GM23338 (cell line): ENCODE data around the gene CKM. TPM values are rescaled to one million over a fixed set of nuclear protein-coding genes. Genes with fewer than 3 reads are reported as not detected.

Source experiments
- ATAC-seq: fragments of 200-7000 bp; cut with Tn5 transposase; 3 replicates; pipeline ENCODE4 v1.9.1; 2020
- DNase-seq: peaks from one replicate; pipeline ENCODE4 v3.0.0-alpha.2; 2015; ENCODE audit warnings: low spot score
- H2AFZ ChIP-seq: fragments of 200-600 bp; sonication (generic); 2 replicates; pipeline ENCODE4 v1.8.0; 2016; ENCODE audit warnings: antibody characterized with exemption, mild to moderate bottlenecking, moderate library complexity
- H3F3A ChIP-seq: fragments of 200-600 bp; sonication (generic); replicated peaks from 2 replicates; pipeline ENCODE4 v1.8.0; 2017; ENCODE audit warnings: antibody characterized with exemption, mixed run types, low read depth
- H3K27ac ChIP-seq: fragments of 200-600 bp; sonication (generic); 2 replicates; pipeline ENCODE4 v1.6.1; 2016; ENCODE audit warnings: low read depth
- H3K27me3 ChIP-seq: fragments of 200-600 bp; sonication (generic); 2 replicates; pipeline ENCODE4 v1.8.0; 2016; ENCODE audit warnings: mild to moderate bottlenecking, mixed run types, moderate library complexity; ENCODE audit not compliant: insufficient read depth
- H3K36me3 ChIP-seq: fragments of 200-600 bp; sonication (generic); 2 replicates; pipeline ENCODE4 v1.8.0; 2016; ENCODE audit warnings: mild to moderate bottlenecking; ENCODE audit not compliant: insufficient read depth
- H3K4me1 ChIP-seq: fragments of 200-600 bp; sonication (generic); 2 replicates; pipeline ENCODE4 v1.8.0; 2016; ENCODE audit warnings: mild to moderate bottlenecking, moderate library complexity; ENCODE audit not compliant: insufficient read depth
- H3K4me2 ChIP-seq: fragments of 200-600 bp; sonication (generic); 2 replicates; pipeline ENCODE4 v1.7.1; 2017; ENCODE audit warnings: mixed run types
- H3K4me3 ChIP-seq: fragments of 200-600 bp; sonication (generic); 2 replicates; pipeline ENCODE4 v1.6.1; 2016; ENCODE audit warnings: mixed run types
- H3K79me2 ChIP-seq: fragments of 200-600 bp; sonication (generic); replicated peaks from 2 replicates; pipeline ENCODE4 v1.8.0; 2017; ENCODE audit warnings: mild to moderate bottlenecking; ENCODE audit not compliant: insufficient read depth
- H3K9me2 ChIP-seq: fragments of 200-600 bp; sonication (generic); 2 replicates; pipeline ENCODE4 v1.8.0; 2017; ENCODE audit not compliant: insufficient read depth
- H4K20me1 ChIP-seq: fragments of 200-600 bp; sonication (generic); replicated peaks from 2 replicates; pipeline ENCODE4 v1.8.0; 2017; ENCODE audit warnings: mild to moderate bottlenecking; ENCODE audit not compliant: insufficient read depth
- H3K27ac Mint-ChIP-seq: 2 replicates; pipeline ENCODE4 v1.8.0; 2020; ENCODE audit warnings: inconsistent platforms, mild to moderate bottlenecking, moderate library complexity, mixed read lengths
- H3K27me3 Mint-ChIP-seq: 3 replicates; pipeline ENCODE4 v1.8.0; 2022; ENCODE audit warnings: low read depth, mild to moderate bottlenecking, moderate library complexity, mixed read lengths, inconsistent platforms; ENCODE audit not compliant: insufficient read depth, poor library complexity
- H3K36me3 Mint-ChIP-seq: 3 replicates; pipeline ENCODE4 v1.8.0; 2021; ENCODE audit warnings: low read depth, mild to moderate bottlenecking, inconsistent platforms, moderate library complexity, mixed read lengths
- H3K4me1 Mint-ChIP-seq: 3 replicates; pipeline ENCODE4 v1.8.0; 2020; ENCODE audit warnings: mild to moderate bottlenecking, inconsistent platforms, mixed read lengths
- H3K4me3 Mint-ChIP-seq: 3 replicates; pipeline ENCODE4 v1.8.0; 2021; ENCODE audit warnings: moderate library complexity, mild to moderate bottlenecking, inconsistent platforms, mixed read lengths
- H3K9me3 Mint-ChIP-seq: 3 replicates; pipeline ENCODE4 v1.8.0; 2020; ENCODE audit warnings: moderate library complexity, mild to moderate bottlenecking, inconsistent platforms, mixed read lengths
- STAT1 ChIP-seq: IDR thresholded peaks from one replicate; pipeline ENCODE4 v1.6.1; 2016; ENCODE audit warnings: antibody characterized with exemption; ENCODE audit not compliant: unreplicated experiment
- ZNF331 ChIP-seq: fragments of 250-450 bp; sonication (Bioruptor Pico); IDR thresholded peaks from 2 replicates; pipeline ENCODE4 v1.5.0; 2020; ENCODE audit warnings: low read depth, mild to moderate bottlenecking, moderate library complexity
- polyA plus RNA-seq: library from polyadenylated mRNA; unstranded; fragments of >200 nt; fragmentation: Nextera tagmentation; extraction: Ambion mirVana; gene quantifications from 2 replicates; pipeline ENCODE4 v1.2.1, GENCODE V29; 2016
- total RNA-seq: library from RNA; depleted of rRNA; stranded (reverse); fragments of >200 nt; shearing (Covaris generic); gene quantifications from 2 replicates; pipeline ENCODE4 v1.2.3, GENCODE V29; 2014
- TF ChIP-seq, protein P1 (sequence below), 2 experiments: fragments of 200-600 bp in 1 of 2; sonication (generic) in 1 of 2; conservative IDR thresholded peaks; 2 replicates each; pipeline versions ENCODE4 v1.5.1 to v1.6.1; 2016 to 2017; ENCODE audit warnings: antibody characterized with exemption in 2 of 2, low read depth in 2 of 2, mild to moderate bottlenecking in 2 of 2, moderate library complexity in 1 of 2
- TF ChIP-seq, protein P2 (sequence below): fragments of 250-450 bp; sonication (Bioruptor Pico); IDR thresholded peaks from 2 replicates; pipeline ENCODE4 v1.5.0; 2020; ENCODE audit warnings: mild to moderate bottlenecking, moderate library complexity

CKM gene
- total and polyA plus RNA-seq, 2 experiments from 2014 or later: not detected

DNA sequence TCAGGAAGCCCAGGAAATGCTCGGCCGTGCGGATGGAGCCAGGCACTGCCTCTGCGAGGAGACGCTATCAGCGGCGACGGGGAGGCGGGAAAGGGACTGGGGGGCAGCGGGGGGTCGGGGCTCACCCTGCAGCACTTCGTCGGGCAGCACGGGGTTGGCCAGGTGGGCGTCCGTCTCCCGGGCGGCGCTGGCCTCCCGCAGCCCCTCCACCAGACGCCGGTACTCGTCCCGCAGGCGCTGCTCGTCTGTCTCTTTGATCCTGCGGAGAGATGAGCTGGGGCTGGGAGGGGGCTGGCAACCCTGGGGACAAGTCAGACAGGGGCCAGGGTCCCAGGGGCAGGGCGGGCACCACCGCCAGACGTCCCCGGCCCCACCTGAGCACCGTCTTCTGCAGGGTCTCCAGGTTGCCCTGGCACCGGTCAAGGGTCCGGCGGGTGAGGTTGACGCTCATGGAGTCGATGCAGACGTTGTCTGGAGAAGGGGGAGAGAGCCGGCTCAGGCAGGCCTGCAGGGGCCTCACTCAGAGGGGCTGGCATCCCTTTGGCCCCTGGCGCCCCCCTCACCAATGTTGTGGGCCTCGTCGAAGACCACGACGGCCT lies 41.3 kb upstream of the CKM start:
- TF ChIP-seq ZNF331 (CRISPR knock-in tag): no peak
- no peak overlapping the region for H3K27ac ChIP-seq
- no peak for DNase-seq
- peaks cover 24% of the 10 kb centered on the region for H3K36me3 ChIP-seq
- peaks cover 5% of the 10 kb centered on the region for H3K4me1 Mint-ChIP-seq
- H3K4me1 ChIP-seq: 0 out of 2 replicates have a peak, but pooled peaks cover under 1% of the 10 kb centered on the region
- H3K9me2 ChIP-seq: no peaks in the 10 kb centered on the region
- H3K79me2 ChIP-seq: peaks cover 15% of the 10 kb centered on the region
- H3K27me3 Mint-ChIP-seq: peaks cover 14% of the 10 kb centered on the region
- H3K4me3 ChIP-seq: no peak overlapping the region
- H3K27ac Mint-ChIP-seq: no peak overlapping the region
- no peak overlapping the region for H3K4me3 Mint-ChIP-seq
- ATAC-seq: no peak
- peaks cover 51% of the 10 kb centered on the region for H3K36me3 Mint-ChIP-seq
- peaks cover 12% of the 10 kb centered on the region for H4K20me1 ChIP-seq
- no peaks in the 10 kb centered on the region for H3K27me3 ChIP-seq
- H3K9me3 Mint-ChIP-seq: no peaks in the 10 kb centered on the region
- H2AFZ ChIP-seq: no peak overlapping the region
- H3F3A ChIP-seq: peaks cover 3% of the 10 kb centered on the region
- no peak overlapping the region for H3K4me2 ChIP-seq

DNA sequence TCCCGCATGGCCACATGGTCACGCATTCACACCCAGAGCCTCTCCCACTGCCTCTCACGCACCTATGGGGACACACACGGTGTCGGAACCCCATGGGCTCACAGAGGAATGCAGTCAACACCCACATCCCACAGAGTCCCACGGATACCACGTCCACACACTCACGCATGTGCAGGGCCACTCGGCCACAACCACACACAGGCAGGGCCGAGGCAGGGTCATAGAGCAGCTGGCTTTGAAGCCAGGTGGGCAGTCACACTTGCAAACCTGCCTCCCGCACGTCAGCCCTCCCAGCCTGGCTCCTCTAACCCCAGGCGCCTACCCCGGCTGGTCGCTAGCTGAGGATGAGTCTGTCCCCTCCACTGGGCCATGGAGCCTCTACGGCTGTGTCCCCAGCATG lies 39.6 kb upstream of the CKM start:
- peaks cover 3% of the 10 kb centered on the region; the same call in 1 of the 2 replicates for H3F3A ChIP-seq
- no peak overlapping the region for H3K27ac ChIP-seq
- DNase-seq: no peak
- TF ChIP-seq, protein P1, sequence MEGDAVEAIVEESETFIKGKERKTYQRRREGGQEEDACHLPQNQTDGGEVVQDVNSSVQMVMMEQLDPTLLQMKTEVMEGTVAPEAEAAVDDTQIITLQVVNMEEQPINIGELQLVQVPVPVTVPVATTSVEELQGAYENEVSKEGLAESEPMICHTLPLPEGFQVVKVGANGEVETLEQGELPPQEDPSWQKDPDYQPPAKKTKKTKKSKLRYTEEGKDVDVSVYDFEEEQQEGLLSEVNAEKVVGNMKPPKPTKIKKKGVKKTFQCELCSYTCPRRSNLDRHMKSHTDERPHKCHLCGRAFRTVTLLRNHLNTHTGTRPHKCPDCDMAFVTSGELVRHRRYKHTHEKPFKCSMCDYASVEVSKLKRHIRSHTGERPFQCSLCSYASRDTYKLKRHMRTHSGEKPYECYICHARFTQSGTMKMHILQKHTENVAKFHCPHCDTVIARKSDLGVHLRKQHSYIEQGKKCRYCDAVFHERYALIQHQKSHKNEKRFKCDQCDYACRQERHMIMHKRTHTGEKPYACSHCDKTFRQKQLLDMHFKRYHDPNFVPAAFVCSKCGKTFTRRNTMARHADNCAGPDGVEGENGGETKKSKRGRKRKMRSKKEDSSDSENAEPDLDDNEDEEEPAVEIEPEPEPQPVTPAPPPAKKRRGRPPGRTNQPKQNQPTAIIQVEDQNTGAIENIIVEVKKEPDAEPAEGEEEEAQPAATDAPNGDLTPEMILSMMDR (conservative IDR thresholded peaks at IDR 0.05; ENCODE audit: low read depth in 2 of 2): no peak
- no peak for TF ChIP-seq STAT1
- TF ChIP-seq, protein P2, sequence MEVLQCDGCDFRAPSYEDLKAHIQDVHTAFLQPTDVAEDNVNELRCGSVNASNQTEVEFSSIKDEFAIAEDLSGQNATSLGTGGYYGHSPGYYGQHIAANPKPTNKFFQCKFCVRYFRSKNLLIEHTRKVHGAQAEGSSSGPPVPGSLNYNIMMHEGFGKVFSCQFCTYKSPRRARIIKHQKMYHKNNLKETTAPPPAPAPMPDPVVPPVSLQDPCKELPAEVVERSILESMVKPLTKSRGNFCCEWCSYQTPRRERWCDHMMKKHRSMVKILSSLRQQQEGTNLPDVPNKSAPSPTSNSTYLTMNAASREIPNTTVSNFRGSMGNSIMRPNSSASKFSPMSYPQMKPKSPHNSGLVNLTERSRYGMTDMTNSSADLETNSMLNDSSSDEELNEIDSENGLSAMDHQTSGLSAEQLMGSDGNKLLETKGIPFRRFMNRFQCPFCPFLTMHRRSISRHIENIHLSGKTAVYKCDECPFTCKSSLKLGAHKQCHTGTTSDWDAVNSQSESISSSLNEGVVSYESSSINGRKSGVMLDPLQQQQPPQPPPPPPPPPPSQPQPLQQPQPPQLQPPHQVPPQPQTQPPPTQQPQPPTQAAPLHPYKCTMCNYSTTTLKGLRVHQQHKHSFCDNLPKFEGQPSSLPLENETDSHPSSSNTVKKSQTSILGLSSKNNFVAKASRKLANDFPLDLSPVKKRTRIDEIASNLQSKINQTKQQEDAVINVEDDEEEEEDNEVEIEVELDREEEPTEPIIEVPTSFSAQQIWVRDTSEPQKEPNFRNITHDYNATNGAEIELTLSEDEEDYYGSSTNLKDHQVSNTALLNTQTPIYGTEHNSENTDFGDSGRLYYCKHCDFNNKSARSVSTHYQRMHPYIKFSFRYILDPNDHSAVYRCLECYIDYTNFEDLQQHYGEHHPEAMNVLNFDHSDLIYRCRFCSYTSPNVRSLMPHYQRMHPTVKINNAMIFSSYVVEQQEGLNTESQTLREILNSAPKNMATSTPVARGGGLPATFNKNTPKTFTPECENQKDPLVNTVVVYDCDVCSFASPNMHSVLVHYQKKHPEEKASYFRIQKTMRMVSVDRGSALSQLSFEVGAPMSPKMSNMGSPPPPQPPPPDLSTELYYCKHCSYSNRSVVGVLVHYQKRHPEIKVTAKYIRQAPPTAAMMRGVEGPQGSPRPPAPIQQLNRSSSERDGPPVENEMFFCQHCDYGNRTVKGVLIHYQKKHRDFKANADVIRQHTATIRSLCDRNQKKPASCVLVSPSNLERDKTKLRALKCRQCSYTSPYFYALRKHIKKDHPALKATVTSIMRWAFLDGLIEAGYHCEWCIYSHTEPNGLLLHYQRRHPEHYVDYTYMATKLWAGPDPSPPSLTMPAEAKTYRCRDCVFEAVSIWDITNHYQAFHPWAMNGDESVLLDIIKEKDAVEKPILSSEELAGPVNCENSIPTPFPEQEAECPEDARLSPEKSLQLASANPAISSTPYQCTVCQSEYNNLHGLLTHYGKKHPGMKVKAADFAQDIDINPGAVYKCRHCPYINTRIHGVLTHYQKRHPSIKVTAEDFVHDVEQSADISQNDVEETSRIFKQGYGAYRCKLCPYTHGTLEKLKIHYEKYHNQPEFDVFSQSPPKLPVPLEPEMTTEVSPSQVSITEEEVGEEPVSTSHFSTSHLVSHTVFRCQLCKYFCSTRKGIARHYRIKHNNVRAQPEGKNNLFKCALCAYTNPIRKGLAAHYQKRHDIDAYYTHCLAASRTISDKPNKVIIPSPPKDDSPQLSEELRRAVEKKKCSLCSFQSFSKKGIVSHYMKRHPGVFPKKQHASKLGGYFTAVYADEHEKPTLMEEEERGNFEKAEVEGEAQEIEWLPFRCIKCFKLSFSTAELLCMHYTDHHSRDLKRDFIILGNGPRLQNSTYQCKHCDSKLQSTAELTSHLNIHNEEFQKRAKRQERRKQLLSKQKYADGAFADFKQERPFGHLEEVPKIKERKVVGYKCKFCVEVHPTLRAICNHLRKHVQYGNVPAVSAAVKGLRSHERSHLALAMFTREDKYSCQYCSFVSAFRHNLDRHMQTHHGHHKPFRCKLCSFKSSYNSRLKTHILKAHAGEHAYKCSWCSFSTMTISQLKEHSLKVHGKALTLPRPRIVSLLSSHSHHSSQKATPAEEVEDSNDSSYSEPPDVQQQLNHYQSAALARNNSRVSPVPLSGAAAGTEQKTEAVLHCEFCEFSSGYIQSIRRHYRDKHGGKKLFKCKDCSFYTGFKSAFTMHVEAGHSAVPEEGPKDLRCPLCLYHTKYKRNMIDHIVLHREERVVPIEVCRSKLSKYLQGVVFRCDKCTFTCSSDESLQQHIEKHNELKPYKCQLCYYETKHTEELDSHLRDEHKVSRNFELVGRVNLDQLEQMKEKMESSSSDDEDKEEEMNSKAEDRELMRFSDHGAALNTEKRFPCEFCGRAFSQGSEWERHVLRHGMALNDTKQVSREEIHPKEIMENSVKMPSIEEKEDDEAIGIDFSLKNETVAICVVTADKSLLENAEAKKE (CRISPR knock-in tag): no peak
- H3K79me2 ChIP-seq: peaks cover 2% of the 10 kb centered on the region; the same call in 1 of the 2 replicates
- peaks cover 56% of the 10 kb centered on the region for H3K36me3 Mint-ChIP-seq
- no peaks in the 10 kb centered on the region for H3K9me2 ChIP-seq
- no peak overlapping the region for H3K27ac Mint-ChIP-seq
- peaks cover 20% of the 10 kb centered on the region for H3K36me3 ChIP-seq
- ATAC-seq: no peak
- H3K27me3 ChIP-seq: no peaks in the 10 kb centered on the region
- H3K9me3 Mint-ChIP-seq: no peaks in the 10 kb centered on the region
- no peak overlapping the region; the same call in 2 of the 3 replicates for H3K4me3 Mint-ChIP-seq
- no peaks in the 10 kb centered on the region for H3K4me1 ChIP-seq
- peaks cover 11% of the 10 kb centered on the region for H3K27me3 Mint-ChIP-seq
- H3K4me1 Mint-ChIP-seq: no peaks in the 10 kb centered on the region; the same call in 2 of the 3 replicates
- no peak overlapping the region for H3K4me3 ChIP-seq
- H2AFZ ChIP-seq: no peak overlapping the region
- H4K20me1 ChIP-seq: peaks cover 15% of the 10 kb centered on the region
- H3K4me2 ChIP-seq: no peak overlapping the region
